Measurements from ENCODE around the gene HACD2.
A peak's percentile ranks its signal among the peaks of the same experiment; 100 is the strongest.

Gene HACD2

DNA sequence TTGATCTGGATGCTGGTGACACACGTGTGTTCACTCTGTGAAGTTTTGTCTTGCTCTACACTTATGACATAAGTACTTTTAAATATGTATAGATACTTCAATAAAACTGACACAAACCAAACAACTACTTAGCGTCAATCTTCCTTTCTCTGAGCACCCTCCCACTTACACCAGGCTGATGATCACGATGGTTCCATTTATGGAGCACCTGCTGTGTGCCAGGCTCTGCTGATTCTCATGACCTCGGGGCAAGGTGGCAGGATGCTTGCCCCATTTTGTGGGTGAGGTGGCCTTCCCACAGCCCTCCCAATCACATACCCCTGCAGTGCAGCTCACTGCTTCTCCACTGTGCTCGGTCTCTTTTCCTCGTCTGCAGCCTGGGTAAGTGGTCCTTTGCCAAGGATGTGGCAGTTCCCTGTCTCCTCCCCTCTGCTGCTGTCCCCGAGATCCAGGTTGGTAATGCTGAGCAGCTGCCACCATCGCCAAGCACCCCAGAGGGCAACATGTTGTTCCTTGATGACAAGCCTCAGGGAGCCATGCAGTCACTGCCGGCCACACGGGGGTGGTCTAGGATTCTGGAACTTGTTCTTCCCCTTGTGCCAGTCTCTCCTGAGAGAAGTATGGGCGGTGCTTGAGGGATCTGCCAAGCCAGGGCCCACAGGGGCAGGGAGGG lies 115.4 kb downstream of the HACD2 start:
- H3K36me3 ChIP-seq (ENCODE audit: insufficient read depth, low read length): no peaks in the 10 kb centered on the region
- H2AFZ ChIP-seq (ENCODE audit: low read length, unreplicated experiment): no peak overlapping the region
- peaks cover 66% of the 10 kb centered on the region for H3K27me3 ChIP-seq (ENCODE audit: insufficient read depth, low read length)
- no peaks in the 10 kb centered on the region for H3K4me1 ChIP-seq (ENCODE audit: control insufficient read depth, insufficient read depth, low read length, unreplicated experiment)
- H3K4me3 ChIP-seq (ENCODE audit: low read depth, low read length): no peak overlapping the region
- H3K27ac ChIP-seq (ENCODE audit: low read depth, low read length): no peak overlapping the region
- H3K79me2 ChIP-seq (ENCODE audit: control insufficient read depth, insufficient read depth, low read length, unreplicated experiment): no peaks in the 10 kb centered on the region

DNA sequence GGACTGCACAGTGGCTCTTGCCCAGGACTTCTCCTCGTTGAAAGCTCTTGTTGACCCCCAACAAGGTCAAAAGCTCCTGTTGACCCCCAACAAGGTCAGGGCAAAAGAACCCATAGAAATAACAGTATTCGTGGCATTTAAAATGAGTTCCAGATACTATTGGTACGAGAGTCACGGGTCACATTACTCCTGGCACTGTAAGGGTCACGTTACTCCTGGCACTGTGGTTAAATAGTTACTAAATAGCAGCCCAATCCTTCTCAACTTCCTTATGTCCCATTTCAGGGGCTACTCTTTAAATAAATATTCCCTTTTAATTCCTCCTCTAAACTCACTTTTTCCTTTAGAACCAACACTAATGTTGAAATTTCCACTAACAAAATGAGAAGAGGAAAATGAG lies 117.8 kb downstream of the HACD2 start:
- Histone ChIP-seq H3K4me1 (ENCODE audit: control insufficient read depth, insufficient read depth, low read length, unreplicated experiment) (no peaks in the 10 kb centered on the region), H3K79me2 (ENCODE audit: control insufficient read depth, insufficient read depth, low read length, unreplicated experiment) (no peaks in the 10 kb centered on the region), H2AFZ (ENCODE audit: low read length, unreplicated experiment) (no peak overlapping the region), H3K36me3 (ENCODE audit: insufficient read depth, low read length) (no peaks in the 10 kb centered on the region), H3K4me3 (ENCODE audit: low read depth, low read length) (no peak overlapping the region), H3K27me3 (ENCODE audit: insufficient read depth, low read length) (peaks cover 77% of the 10 kb centered on the region), H3K27ac (ENCODE audit: low read depth, low read length) (no peak overlapping the region)

DNA sequence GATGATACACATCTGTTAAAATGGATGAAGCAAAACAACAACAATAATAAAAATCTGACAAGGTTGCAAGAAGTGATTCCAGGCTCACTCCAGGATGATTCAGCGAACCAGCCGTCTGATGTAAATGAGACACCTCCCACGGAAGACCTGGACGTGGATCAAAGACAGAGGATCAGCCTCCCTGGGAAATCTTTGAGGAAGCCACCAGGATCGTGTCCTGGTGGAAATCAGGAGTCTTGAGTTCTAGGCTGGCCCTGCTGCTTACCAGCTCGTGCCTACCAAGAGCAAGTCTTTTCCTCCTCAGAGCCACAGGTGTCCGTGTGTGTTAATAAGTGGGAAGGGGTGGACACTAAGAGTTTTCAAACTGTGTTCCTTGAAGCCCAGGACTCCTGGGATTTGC lies 120.6 kb downstream of the HACD2 start:
- no peaks in the 10 kb centered on the region for H3K36me3 ChIP-seq (ENCODE audit: insufficient read depth, low read length)
- H3K27ac ChIP-seq (ENCODE audit: low read depth, low read length): no peak overlapping the region

DNA sequence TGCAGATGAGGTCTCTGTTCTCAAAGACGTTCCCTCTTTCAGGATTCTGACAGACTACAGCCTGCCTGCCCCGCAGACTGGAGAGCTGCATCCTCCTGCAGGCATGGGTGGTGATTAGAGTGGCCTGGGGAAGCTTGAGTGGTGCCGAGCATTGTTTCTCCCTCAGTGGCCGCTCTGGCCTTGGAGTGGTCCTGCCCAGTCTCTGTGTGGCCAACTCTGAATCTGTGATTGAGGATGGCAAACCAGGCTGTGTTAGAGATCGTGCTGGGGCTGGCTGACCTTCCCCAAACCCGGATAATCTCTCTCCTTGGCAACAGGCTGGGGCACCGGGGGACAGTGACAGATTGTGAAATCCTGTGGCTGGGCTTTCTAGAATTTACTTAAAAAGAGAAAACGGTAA lies 125.0 kb downstream of the HACD2 start:
- H3K79me2 ChIP-seq (ENCODE audit: control insufficient read depth, insufficient read depth, low read length, unreplicated experiment): no peaks in the 10 kb centered on the region
- H3K27ac ChIP-seq (ENCODE audit: low read depth, low read length): no peak overlapping the region
- H2AFZ ChIP-seq (ENCODE audit: low read length, unreplicated experiment): no peak overlapping the region
- H3K27me3 ChIP-seq (ENCODE audit: insufficient read depth, low read length): peaks cover 74% of the 10 kb centered on the region
- no peaks in the 10 kb centered on the region for H3K36me3 ChIP-seq (ENCODE audit: insufficient read depth, low read length)
- H3K4me1 ChIP-seq (ENCODE audit: control insufficient read depth, insufficient read depth, low read length, unreplicated experiment): no peaks in the 10 kb centered on the region
- H3K4me3 ChIP-seq (ENCODE audit: low read depth, low read length): no peak overlapping the region

More for the DNA sequence above, 120.6 kb downstream of the HACD2 start:
- Histone ChIP-seq H3K4me1 (ENCODE audit: control insufficient read depth, insufficient read depth, low read length, unreplicated experiment) (no peaks in the 10 kb centered on the region), H3K27me3 (ENCODE audit: insufficient read depth, low read length) (peaks cover 77% of the 10 kb centered on the region), H3K4me3 (ENCODE audit: low read depth, low read length) (no peak overlapping the region), H3K79me2 (ENCODE audit: control insufficient read depth, insufficient read depth, low read length, unreplicated experiment) (no peaks in the 10 kb centered on the region), H2AFZ (ENCODE audit: low read length, unreplicated experiment) (no peak overlapping the region)

DNA sequence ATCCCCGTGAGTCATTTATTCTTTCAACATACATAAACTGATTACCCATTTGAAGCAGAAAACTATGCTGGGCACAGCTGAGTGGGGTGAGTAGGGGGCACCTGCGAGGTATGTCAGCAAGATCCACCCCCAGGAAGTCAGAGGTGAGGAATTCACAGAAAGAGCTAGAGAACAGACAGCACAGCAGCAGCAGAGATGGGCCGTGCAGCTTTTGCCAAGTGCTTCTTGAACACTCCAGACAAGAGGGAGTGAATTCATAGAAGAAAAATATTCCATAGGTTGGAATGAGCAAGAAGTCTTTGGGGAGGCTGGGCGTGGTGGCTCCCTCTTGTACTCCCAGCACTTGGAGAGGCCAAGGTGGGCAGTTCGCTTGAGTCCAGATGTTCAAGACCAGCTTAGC lies 126.6 kb downstream of the HACD2 start:
- no peaks in the 10 kb centered on the region for H3K36me3 ChIP-seq (ENCODE audit: insufficient read depth, low read length)
- no peak overlapping the region for H3K27ac ChIP-seq (ENCODE audit: low read depth, low read length)
- no peak overlapping the region for H2AFZ ChIP-seq (ENCODE audit: low read length, unreplicated experiment)
- no peaks in the 10 kb centered on the region for H3K4me1 ChIP-seq (ENCODE audit: control insufficient read depth, insufficient read depth, low read length, unreplicated experiment)
- peaks cover 75% of the 10 kb centered on the region for H3K27me3 ChIP-seq (ENCODE audit: insufficient read depth, low read length)
- H3K4me3 ChIP-seq (ENCODE audit: low read depth, low read length): no peak overlapping the region
- no peaks in the 10 kb centered on the region for H3K79me2 ChIP-seq (ENCODE audit: control insufficient read depth, insufficient read depth, low read length, unreplicated experiment)

DNA sequence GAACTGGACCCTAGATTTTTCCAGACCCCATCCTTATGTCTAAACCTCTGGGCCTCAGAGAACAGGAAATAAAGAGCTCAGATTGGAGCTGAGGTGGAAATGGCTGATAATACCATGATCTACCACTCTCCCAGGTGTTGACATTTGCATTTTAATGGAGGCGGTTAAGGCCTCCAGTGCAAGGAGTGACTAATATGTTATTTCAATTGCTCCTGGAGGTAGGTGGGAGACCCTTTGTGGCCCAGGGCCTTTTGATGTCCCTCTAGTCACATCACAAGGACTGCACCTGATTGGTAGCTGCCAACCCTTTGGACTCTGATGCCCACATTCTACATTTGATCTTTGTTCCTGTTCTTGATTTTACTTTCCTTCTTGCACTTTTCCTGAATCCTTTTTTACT lies 127.0 kb downstream of the HACD2 start:
- Histone ChIP-seq H3K27me3 (ENCODE audit: insufficient read depth, low read length) (peaks cover 74% of the 10 kb centered on the region), H3K4me3 (ENCODE audit: low read depth, low read length) (no peak overlapping the region), H3K36me3 (ENCODE audit: insufficient read depth, low read length) (no peaks in the 10 kb centered on the region), H2AFZ (ENCODE audit: low read length, unreplicated experiment) (no peak overlapping the region), H3K4me1 (ENCODE audit: control insufficient read depth, insufficient read depth, low read length, unreplicated experiment) (no peaks in the 10 kb centered on the region), H3K27ac (ENCODE audit: low read depth, low read length) (no peak overlapping the region), H3K79me2 (ENCODE audit: control insufficient read depth, insufficient read depth, low read length, unreplicated experiment) (no peaks in the 10 kb centered on the region)

DNA sequence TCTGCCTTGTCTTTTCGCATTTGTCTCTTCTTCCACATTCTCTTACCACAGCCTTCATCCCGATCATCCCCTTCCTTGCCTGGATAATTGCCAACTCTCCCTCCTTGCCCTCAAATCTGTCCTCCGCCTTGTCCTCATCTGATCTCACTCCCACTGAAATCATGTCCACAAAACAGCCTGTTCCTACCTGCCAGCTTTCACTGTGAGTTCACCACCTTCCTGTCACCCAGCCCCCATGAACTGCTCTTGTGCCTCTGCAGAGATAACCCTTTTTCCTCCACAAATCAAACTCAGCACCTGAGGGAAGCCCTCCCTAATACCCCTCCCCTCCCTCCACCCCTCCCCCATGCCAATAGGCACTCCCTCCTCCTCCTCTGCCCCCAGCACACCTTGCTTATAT lies 131.2 kb downstream of the HACD2 start:
- H2AFZ ChIP-seq (ENCODE audit: low read length, unreplicated experiment): no peak overlapping the region
- no peaks in the 10 kb centered on the region for H3K36me3 ChIP-seq (ENCODE audit: insufficient read depth, low read length)
- H3K79me2 ChIP-seq (ENCODE audit: control insufficient read depth, insufficient read depth, low read length, unreplicated experiment): no peaks in the 10 kb centered on the region
- no peak overlapping the region for H3K27ac ChIP-seq (ENCODE audit: low read depth, low read length)
- peaks cover 73% of the 10 kb centered on the region for H3K27me3 ChIP-seq (ENCODE audit: insufficient read depth, low read length)
- no peak overlapping the region for H3K4me3 ChIP-seq (ENCODE audit: low read depth, low read length)
- no peaks in the 10 kb centered on the region for H3K4me1 ChIP-seq (ENCODE audit: control insufficient read depth, insufficient read depth, low read length, unreplicated experiment)

DNA sequence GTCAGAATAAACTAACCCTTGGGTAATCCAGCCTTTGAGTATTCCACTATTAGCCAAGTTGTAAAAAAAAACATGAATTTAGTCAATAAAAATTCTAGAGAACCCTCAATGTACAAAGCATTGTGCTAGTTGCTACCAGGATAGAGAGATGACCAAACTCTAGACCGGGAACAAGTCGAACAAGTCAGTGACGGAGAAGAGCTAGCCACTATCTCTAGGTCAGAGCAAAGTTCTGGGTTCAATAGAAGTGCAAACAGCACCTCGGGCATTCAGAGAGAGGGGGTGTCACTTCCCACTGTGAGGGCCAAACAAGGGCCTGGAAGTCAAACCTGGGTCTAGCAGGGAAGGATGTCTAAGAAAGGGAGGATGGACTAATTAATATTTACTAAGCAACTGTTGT lies 133.7 kb downstream of the HACD2 start:
- H3K27me3 ChIP-seq (ENCODE audit: insufficient read depth, low read length): peaks cover 79% of the 10 kb centered on the region
- no peaks in the 10 kb centered on the region for H3K36me3 ChIP-seq (ENCODE audit: insufficient read depth, low read length)
- no peak overlapping the region for H2AFZ ChIP-seq (ENCODE audit: low read length, unreplicated experiment)
- no peak overlapping the region for H3K27ac ChIP-seq (ENCODE audit: low read depth, low read length)
- no peaks in the 10 kb centered on the region for H3K79me2 ChIP-seq (ENCODE audit: control insufficient read depth, insufficient read depth, low read length, unreplicated experiment)
- no peak overlapping the region for H3K4me3 ChIP-seq (ENCODE audit: low read depth, low read length)
- H3K4me1 ChIP-seq (ENCODE audit: control insufficient read depth, insufficient read depth, low read length, unreplicated experiment): no peaks in the 10 kb centered on the region

DNA sequence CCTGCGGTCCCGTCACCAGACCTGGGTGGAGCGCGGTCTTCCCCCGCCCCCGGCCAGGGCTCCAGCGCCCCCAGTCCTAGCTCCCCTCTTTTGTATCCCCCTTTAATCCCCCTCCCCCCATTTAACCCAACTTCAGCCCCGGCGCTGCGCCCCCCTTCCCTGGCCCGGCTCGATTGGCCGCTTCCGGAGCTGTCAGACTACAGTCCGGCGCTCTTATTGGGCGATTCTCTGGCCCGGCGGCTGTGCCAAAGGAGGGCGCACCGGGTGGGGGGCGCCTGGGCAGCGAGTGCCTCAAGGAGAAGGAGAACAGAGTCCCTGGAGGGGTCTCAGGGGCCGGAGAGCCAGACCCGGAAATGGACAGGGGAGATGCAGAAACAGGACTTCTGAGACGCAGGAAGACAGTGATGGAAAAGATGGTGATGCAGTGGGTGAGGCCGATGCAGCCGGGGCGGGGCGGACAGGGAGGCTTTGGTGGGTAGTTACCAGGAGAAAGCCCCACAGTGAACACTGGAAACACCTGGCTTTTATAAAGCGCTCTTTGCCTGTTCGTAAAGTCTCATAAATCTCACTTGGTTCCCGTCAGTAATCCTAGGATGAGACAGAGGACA lies 134.8 kb downstream of the HACD2 start:
- Histone ChIP-seq H2AFZ (ENCODE audit: low read length, unreplicated experiment) (peak overlapping the region; percentile 40), H3K27me3 (ENCODE audit: insufficient read depth, low read length) (peaks cover 83% of the 10 kb centered on the region), H3K4me1 (ENCODE audit: control insufficient read depth, insufficient read depth, low read length, unreplicated experiment) (no peaks in the 10 kb centered on the region), H3K4me3 (ENCODE audit: low read depth, low read length) (peak overlapping the region; percentile 68), H3K79me2 (ENCODE audit: control insufficient read depth, insufficient read depth, low read length, unreplicated experiment) (no peaks in the 10 kb centered on the region), H3K27ac (ENCODE audit: low read depth, low read length) (no peak overlapping the region), H3K36me3 (ENCODE audit: insufficient read depth, low read length) (no peaks in the 10 kb centered on the region)

DNA sequence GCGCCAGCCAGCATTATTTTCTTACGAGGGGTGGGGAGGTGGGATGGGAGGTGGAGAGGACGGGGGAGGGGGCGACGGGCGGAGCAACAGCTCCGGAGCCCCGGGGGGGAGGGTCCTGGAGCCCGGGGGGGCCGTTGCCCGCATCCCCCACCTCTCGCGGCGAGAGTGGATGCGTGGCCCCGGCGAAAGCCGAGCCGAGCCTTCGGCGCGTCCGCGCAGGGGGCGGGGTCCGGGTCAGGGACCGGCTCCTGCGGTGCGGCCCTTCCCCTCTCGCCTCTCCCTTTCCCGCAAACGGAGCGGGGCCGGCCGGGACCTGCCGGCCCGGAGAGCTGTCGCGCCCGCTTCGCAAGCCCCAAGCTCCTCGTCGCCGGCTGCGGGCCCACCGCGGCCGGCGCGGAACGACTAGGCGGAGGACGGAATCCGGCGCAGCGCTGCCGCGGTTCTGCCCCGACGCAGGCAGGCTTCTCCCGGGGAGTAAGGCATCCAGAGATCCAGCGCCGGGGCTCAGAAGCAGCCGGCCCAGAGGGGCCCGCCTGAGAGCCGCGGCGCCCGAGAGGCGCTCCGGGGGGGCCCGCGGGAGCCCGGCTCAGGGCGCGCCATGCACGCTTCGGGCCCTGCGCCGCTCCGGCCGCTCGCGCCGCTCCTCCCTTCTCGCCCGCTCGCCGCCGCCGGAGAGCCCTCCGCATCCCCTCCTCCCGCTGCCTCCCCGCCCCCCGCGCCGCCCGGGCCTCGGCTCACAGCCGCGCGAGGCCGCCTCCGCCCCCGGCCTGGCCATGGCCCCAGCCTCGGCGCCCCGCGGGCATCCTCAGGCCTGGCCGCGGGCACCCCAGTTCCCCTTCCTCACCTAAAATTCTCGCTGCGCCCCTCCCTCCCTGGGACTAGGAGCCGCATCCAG lies 135.5 kb downstream of the HACD2 start:
- Histone ChIP-seq H3K4me1 (ENCODE audit: control insufficient read depth, insufficient read depth, low read length, unreplicated experiment) (no peaks in the 10 kb centered on the region), H3K79me2 (ENCODE audit: control insufficient read depth, insufficient read depth, low read length, unreplicated experiment) (no peaks in the 10 kb centered on the region), H3K27ac (ENCODE audit: low read depth, low read length) (no peak overlapping the region), H2AFZ (ENCODE audit: low read length, unreplicated experiment) (peak overlapping the region; percentile 40), H3K27me3 (ENCODE audit: insufficient read depth, low read length) (peaks cover 85% of the 10 kb centered on the region), H3K36me3 (ENCODE audit: insufficient read depth, low read length) (no peaks in the 10 kb centered on the region), H3K4me3 (ENCODE audit: low read depth, low read length) (peak overlapping the region; percentile 68)
